Activated naive CD4-positive, alpha-beta T cell treated with anti-CD3 and anti-CD28 coated beads, Interleukin-2, amount 50 U/mL, for 24 hours (primary cell): ENCODE measurements around the gene TAC3.
A peak's percentile ranks its signal among the peaks of the same experiment; 100 is the strongest.
"Not testable (repeated sequence)": the region's sequence is repeated elsewhere in the genome, so short reads cannot be mapped to it uniquely, and the experiment has no call there.

Source experiments
- H3K27ac Mint-ChIP-seq: one replicate; pipeline ENCODE4 v1.8.0; 2021; ENCODE audit warnings: mild to moderate bottlenecking, mixed read lengths
- H3K27me3 Mint-ChIP-seq: one replicate; pipeline ENCODE4 v1.8.0; 2021; ENCODE audit warnings: mixed read lengths
- H3K36me3 Mint-ChIP-seq: one replicate; pipeline ENCODE4 v1.8.0; 2021; ENCODE audit warnings: mixed read lengths
- H3K4me1 Mint-ChIP-seq: one replicate; pipeline ENCODE4 v1.8.0; 2021; ENCODE audit warnings: mixed read lengths
- H3K4me3 Mint-ChIP-seq: one replicate; pipeline ENCODE4 v1.8.0; 2021; ENCODE audit warnings: mild to moderate bottlenecking, mixed read lengths
- H3K9me3 Mint-ChIP-seq: one replicate; pipeline ENCODE4 v1.8.0; 2021; ENCODE audit warnings: mixed read lengths

The TAC3 gene

GRCh38 chr12:57018353-57018752 is 2.0 kb upstream of the TAC3 start:
- H3K27me3 Mint-ChIP-seq, H3K9me3 Mint-ChIP-seq, H3K4me3 Mint-ChIP-seq, H3K27ac Mint-ChIP-seq, H3K36me3 Mint-ChIP-seq: not testable (repeated sequence)
- peaks cover 51% of the 10 kb centered on the region for H3K4me1 Mint-ChIP-seq

GRCh38 chr12:57012600-57013465 is 3.5 kb downstream of the TAC3 start:
- Mint-ChIP-seq H3K4me3 (no peak overlapping the region), H3K4me1 (peaks cover 62% of the 10 kb centered on the region), H3K27me3 (no peaks in the 10 kb centered on the region), H3K9me3 (no peaks in the 10 kb centered on the region), H3K27ac (peak overlapping the region; percentile 18), H3K36me3 (no peaks in the 10 kb centered on the region)

GRCh38 chr12:57011438-57012424 is 4.6 kb downstream of the TAC3 start:
- Mint-ChIP-seq H3K4me1 (peaks cover 73% of the 10 kb centered on the region), H3K27me3 (no peaks in the 10 kb centered on the region), H3K9me3 (no peaks in the 10 kb centered on the region), H3K27ac (peak overlapping the region; percentile 84), H3K36me3 (no peaks in the 10 kb centered on the region), H3K4me3 (peak overlapping the region; percentile 53)

DNA sequence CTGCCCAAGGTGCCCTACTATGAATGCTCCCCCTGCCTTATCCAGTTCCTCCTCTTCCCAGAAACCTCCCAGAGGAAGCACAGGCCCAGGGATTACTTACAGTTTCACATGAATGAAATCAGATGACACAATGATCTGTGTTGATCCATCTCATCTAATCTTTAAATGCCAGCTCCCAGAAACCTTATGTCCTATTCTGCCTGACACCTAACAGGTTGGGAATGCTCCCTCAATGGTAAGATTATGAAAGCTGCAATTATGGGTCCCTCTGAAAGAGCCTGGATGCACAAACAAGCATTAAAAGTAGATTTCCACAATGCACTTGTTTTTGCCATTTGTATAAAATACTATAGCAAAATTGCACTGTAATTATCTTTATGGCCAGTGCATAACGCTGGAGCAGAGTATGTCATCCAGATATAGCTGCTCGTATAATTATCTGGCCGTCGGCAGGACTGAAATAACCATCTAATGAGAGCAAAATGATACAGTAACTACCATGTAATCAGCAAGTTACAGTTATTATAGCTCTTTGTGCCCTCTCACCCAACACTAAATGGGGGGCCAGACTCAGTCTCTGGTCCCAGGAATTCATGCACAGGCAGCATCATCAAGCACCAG is 5.6 kb downstream of the TAC3 start:
- H3K36me3 Mint-ChIP-seq: no peaks in the 10 kb centered on the region
- no peaks in the 10 kb centered on the region for H3K9me3 Mint-ChIP-seq
- H3K4me1 Mint-ChIP-seq: peaks cover 77% of the 10 kb centered on the region
- peak overlapping the region; percentile 53 for H3K4me3 Mint-ChIP-seq
- H3K27ac Mint-ChIP-seq: no peak overlapping the region
- H3K27me3 Mint-ChIP-seq: no peaks in the 10 kb centered on the region

DNA sequence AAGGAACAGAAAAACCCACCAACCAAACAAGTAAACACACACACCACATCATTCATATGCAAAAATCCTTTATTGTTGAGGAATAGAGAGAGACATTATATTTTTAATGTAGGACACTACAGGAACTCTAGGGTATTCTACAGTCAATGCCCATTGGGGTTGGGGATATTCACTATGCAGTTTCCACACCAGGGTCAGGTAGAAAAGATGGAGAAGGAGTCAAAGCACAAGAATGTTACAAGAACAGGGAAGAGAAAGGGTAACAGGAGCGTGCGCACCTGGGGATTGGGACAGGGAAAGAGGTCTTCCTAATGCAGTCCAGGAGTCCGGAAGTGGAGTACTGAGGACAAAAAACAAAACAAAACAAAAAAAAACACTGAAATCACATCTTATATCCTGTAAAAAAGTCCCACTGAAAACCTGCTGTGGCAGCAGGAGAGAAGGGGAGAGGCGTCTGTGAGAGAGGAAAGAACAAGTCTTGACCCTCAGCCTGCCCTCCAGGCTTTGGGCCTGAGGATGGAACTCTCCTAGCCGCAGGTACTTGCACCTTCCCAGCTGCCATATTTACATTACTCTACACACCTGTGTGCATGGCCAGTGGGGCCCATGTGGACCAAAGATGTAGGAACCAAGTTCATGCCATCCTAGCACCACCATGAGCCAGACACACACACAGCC is 6.2 kb downstream of the TAC3 start:
- no peaks in the 10 kb centered on the region for H3K27me3 Mint-ChIP-seq
- no peaks in the 10 kb centered on the region for H3K36me3 Mint-ChIP-seq
- H3K27ac Mint-ChIP-seq: peak overlapping the region; percentile 87
- no peaks in the 10 kb centered on the region for H3K9me3 Mint-ChIP-seq
- H3K4me3 Mint-ChIP-seq: peak overlapping the region; percentile 5
- peaks cover 81% of the 10 kb centered on the region for H3K4me1 Mint-ChIP-seq

DNA sequence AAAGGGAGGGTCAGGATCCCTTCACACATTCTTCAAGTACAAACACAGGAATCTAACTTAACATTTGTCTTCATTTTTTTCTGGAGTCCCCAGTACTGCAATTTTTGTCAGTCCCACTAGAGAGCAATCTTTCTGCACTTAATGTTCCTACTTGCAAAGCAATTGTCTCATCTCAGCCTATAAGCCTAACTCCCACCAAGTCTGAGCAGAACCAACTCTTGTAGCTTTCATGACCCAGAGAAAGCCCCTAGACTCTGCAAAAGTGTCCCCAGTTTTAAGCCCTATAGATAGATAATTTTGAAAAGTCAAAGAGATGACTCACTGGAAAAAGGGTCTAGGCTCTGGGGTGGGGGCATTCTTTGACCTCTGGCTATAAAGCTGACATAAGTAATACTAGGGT is 8.2 kb downstream of the TAC3 start:
- H3K9me3 Mint-ChIP-seq: no peaks in the 10 kb centered on the region
- H3K36me3 Mint-ChIP-seq: peaks cover 9% of the 10 kb centered on the region
- H3K27me3 Mint-ChIP-seq: no peaks in the 10 kb centered on the region
- H3K27ac Mint-ChIP-seq: peak overlapping the region; percentile 25
- H3K4me1 Mint-ChIP-seq: peaks cover 82% of the 10 kb centered on the region
- H3K4me3 Mint-ChIP-seq: peak overlapping the region; percentile 2

- H3K27ac Mint-ChIP-seq: peak overlapping the region; percentile 99
- peaks cover 76% of the 10 kb centered on the region for H3K4me1 Mint-ChIP-seq
- no peaks in the 10 kb centered on the region for H3K27me3 Mint-ChIP-seq
- peaks cover 12% of the 10 kb centered on the region for H3K36me3 Mint-ChIP-seq
- H3K4me3 Mint-ChIP-seq: peak overlapping the region; percentile 91
- H3K9me3 Mint-ChIP-seq: no peaks in the 10 kb centered on the region
Observed at GRCh38 chr12:57006809-57007475, 9.4 kb downstream of the TAC3 start.

GRCh38 chr12:57005980-57006808 is 10.1 kb downstream of the TAC3 start, which contains the start of gene ZBTB39:
Gene ZBTB39, minus strand, starts transcription at chr12:57006546. Its CDS starts 1,629 bp downstream, at chr12:57004917.
- peak within 1 kb of the TSS; percentile 95 for H3K4me3 Mint-ChIP-seq
- H3K36me3 Mint-ChIP-seq: peaks cover 12% of the 10 kb centered on the region
- H3K9me3 Mint-ChIP-seq: no peaks in the 10 kb centered on the region
- peak within 1 kb of the TSS; percentile 99 for H3K27ac Mint-ChIP-seq
- peaks cover 76% of the 10 kb centered on the region for H3K4me1 Mint-ChIP-seq
- H3K27me3 Mint-ChIP-seq: no peaks in the 10 kb centered on the region

DNA sequence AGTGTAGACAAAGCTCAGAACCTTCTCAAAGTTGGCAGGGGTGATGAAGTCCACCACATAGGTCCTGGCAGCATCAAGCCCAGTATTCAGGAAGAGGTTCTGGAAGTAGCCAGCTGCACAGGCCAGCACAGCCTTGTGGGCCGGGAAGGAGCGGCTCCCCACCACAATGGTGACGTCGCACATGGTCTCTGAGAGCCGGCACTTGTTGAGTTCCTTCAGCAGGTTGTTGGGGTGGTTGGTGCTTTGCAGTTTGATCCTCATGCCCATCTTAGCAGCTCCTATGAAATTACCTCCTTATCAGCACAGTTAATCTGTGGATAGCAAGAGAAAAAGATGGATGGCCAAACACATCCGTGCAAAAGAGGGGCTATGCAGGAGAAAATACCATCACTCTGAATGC is 11.7 kb downstream of the TAC3 start:
- peaks cover 77% of the 10 kb centered on the region for H3K4me1 Mint-ChIP-seq
- H3K9me3 Mint-ChIP-seq: no peaks in the 10 kb centered on the region
- no peaks in the 10 kb centered on the region for H3K27me3 Mint-ChIP-seq
- H3K36me3 Mint-ChIP-seq: peaks cover 12% of the 10 kb centered on the region
- H3K4me3 Mint-ChIP-seq: peak overlapping the region; percentile 95
- H3K27ac Mint-ChIP-seq: no peak overlapping the region

DNA sequence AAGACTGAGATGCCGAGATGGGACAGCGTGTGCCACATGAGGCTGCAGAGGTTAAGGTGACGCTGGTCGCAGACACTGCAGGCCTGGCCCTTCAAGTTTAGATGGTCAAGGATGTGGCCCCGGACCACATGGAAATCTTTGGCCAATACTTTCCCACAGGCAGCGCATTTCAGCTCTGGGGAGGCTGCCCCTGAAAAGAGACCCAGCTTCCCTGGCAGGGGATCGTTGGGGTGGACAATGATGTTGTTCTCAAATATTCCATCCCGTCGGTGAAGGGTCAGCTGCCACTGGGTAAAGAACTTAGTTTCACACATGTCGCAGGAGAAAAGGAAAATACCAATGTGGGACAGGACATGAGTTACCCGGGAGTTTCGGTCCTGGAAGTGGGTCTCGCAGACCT is 12.9 kb downstream of the TAC3 start:
- Mint-ChIP-seq H3K4me3 (no peak overlapping the region), H3K36me3 (peaks cover 15% of the 10 kb centered on the region), H3K27ac (no peak overlapping the region), H3K27me3 (no peaks in the 10 kb centered on the region), H3K4me1 (peaks cover 83% of the 10 kb centered on the region), H3K9me3 (no peaks in the 10 kb centered on the region)

- Mint-ChIP-seq H3K4me1 (peaks cover 72% of the 10 kb centered on the region), H3K9me3 (no peaks in the 10 kb centered on the region), H3K27ac (peak overlapping the region; percentile 57), H3K4me3 (peak overlapping the region; percentile 33), H3K27me3 (no peaks in the 10 kb centered on the region), H3K36me3 (peaks cover 18% of the 10 kb centered on the region)
Observed at GRCh38 chr12:57001448-57001906, 14.9 kb downstream of the TAC3 start.

- no peak overlapping the region for H3K27ac Mint-ChIP-seq
- no peaks in the 10 kb centered on the region for H3K9me3 Mint-ChIP-seq
- H3K36me3 Mint-ChIP-seq: peaks cover 18% of the 10 kb centered on the region
- peak overlapping the region; percentile 5 for H3K4me3 Mint-ChIP-seq
- peaks cover 67% of the 10 kb centered on the region for H3K4me1 Mint-ChIP-seq
- H3K27me3 Mint-ChIP-seq: no peaks in the 10 kb centered on the region
Observed at GRCh38 chr12:57000393-57000792, 15.9 kb downstream of the TAC3 start.

GRCh38 chr12:56999456-56999855 is 16.9 kb downstream of the TAC3 start:
- Mint-ChIP-seq H3K27me3 (no peaks in the 10 kb centered on the region), H3K4me1 (peaks cover 58% of the 10 kb centered on the region), H3K9me3 (no peaks in the 10 kb centered on the region), H3K27ac (peak overlapping the region; percentile 92), H3K36me3 (peaks cover 18% of the 10 kb centered on the region), H3K4me3 (no peak overlapping the region)

DNA sequence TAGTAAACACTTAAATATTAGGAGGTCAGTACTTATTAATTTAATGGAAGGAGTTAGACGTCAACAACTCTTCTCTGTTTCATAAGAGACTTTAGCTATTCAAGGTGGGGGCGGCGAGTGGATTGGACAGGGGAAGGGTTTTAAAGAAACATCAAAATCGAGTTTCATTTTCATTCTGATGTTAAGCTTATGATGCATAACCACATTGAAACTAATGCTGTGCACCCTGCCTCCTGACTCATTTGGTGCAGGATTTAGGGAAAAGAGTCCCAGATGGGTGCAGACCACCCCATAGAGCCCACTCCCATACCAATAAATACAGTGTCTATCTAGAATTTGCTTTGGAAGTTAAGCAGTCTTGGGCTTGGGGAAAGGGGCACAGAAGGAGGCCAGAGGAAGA is 17.3 kb downstream of the TAC3 start:
- Mint-ChIP-seq H3K4me3 (peak overlapping the region; percentile 74), H3K4me1 (peaks cover 53% of the 10 kb centered on the region)

More for the DNA sequence above, 17.3 kb downstream of the TAC3 start:
- Mint-ChIP-seq H3K36me3 (peaks cover 14% of the 10 kb centered on the region), H3K9me3 (no peaks in the 10 kb centered on the region), H3K27me3 (no peaks in the 10 kb centered on the region), H3K27ac (peak overlapping the region; percentile 92)
